Stimulated activated naive CD8-positive, alpha-beta T cell treated with anti-CD3 and anti-CD28 coated beads, Interleukin-15, amount 100 ng/mL, for 72 hours (primary cell): ENCODE data around the gene TOP2A.

ENCODE experiments used
- ATAC-seq: fragments of 150-1000 bp; cut with Tn5 transposase; 2 replicates; pipeline ENCODE4 v1.10.0; 2021; ENCODE audit warnings: mild to moderate bottlenecking, moderate library complexity
- DNase-seq, 2 donors: peaks; one replicate each; pipeline ENCODE4 v3.0.0; 2021 to 2022
- H3K27ac Mint-ChIP-seq, 2 donors: one replicate each; pipeline ENCODE4 v1.8.0; 2022; ENCODE audit warnings: mild to moderate bottlenecking in 2 of 2, mixed read lengths in 2 of 2, moderate library complexity in 2 of 2
- H3K27me3 Mint-ChIP-seq: one replicate; pipeline ENCODE4 v1.8.0; 2022; ENCODE audit warnings: mixed read lengths
- H3K4me1 Mint-ChIP-seq: one replicate; pipeline ENCODE4 v1.8.0; 2022; ENCODE audit warnings: mild to moderate bottlenecking, mixed read lengths
- H3K4me3 Mint-ChIP-seq, 2 donors: one replicate each; pipeline ENCODE4 v1.8.0; 2022; ENCODE audit warnings: mild to moderate bottlenecking in 2 of 2, mixed read lengths in 2 of 2, moderate library complexity in 1 of 2
- H3K9me3 Mint-ChIP-seq, 2 donors: one replicate each; pipeline ENCODE4 v1.8.0; 2022; ENCODE audit warnings: mixed read lengths in 2 of 2

The TOP2A gene

GRCh38 chr17:40363111-40363827, 54.4 kb downstream of the TOP2A start:
- peak; percentile 59 for ATAC-seq

GRCh38 chr17:40362696-40363110, 55.0 kb downstream of the TOP2A start:
- H3K4me1 Mint-ChIP-seq, result peaks cover 61% of the 10 kb centered on the region
- H3K4me3 Mint-ChIP-seq, result peak overlapping the region; percentile 65 to 84
- no peaks in the 10 kb centered on the region for H3K9me3 Mint-ChIP-seq
- H3K27me3 Mint-ChIP-seq, result peaks cover 44% of the 10 kb centered on the region
- DNase-seq, result peak; percentile 88 to 92
- ATAC-seq, result peak; percentile 93
- no peak overlapping the region for H3K27ac Mint-ChIP-seq

More at GRCh38 chr17:40363111-40363827, 54.4 kb downstream of the TOP2A start:
- Mint-ChIP-seq H3K4me3 (peak overlapping the region; percentile 80 to 84), H3K27ac (no peak overlapping the region), H3K9me3 (no peaks in the 10 kb centered on the region), H3K27me3 (peaks cover 44% of the 10 kb centered on the region), H3K4me1 (peaks cover 55% of the 10 kb centered on the region)
- DNase-seq, result peak in 1 of 2 donors; percentile 51

- Mint-ChIP-seq H3K27me3 (peaks cover 44% of the 10 kb centered on the region), H3K27ac (no peak overlapping the region), H3K4me3 (peak overlapping the region; percentile 46 to 65), H3K4me1 (peaks cover 63% of the 10 kb centered on the region), H3K9me3 (no peaks in the 10 kb centered on the region)
- DNase-seq (no peak), ATAC-seq (peak; percentile 38)
Measured at GRCh38 chr17:40361925-40362695, 55.6 kb downstream of the TOP2A start.

- Mint-ChIP-seq H3K27me3 (peaks cover 44% of the 10 kb centered on the region), H3K4me1 (peaks cover 58% of the 10 kb centered on the region), H3K27ac (no peak overlapping the region), H3K4me3 (peak overlapping the region in 1 of 2 donors; percentile 22), H3K9me3 (no peaks in the 10 kb centered on the region)
- ATAC-seq (no peak), DNase-seq (no peak)
Measured at GRCh38 chr17:40361063-40361924, 56.4 kb downstream of the TOP2A start.

- ATAC-seq (no peak), DNase-seq (no peak)
- H3K4me1 Mint-ChIP-seq, result peaks cover 64% of the 10 kb centered on the region
- no peaks in the 10 kb centered on the region for H3K9me3 Mint-ChIP-seq
- H3K4me3 Mint-ChIP-seq, result no peak overlapping the region
- peaks cover 44% of the 10 kb centered on the region for H3K27me3 Mint-ChIP-seq
- no peak overlapping the region for H3K27ac Mint-ChIP-seq
Measured at GRCh38 chr17:40360091-40360490, 57.6 kb downstream of the TOP2A start.

DNA sequence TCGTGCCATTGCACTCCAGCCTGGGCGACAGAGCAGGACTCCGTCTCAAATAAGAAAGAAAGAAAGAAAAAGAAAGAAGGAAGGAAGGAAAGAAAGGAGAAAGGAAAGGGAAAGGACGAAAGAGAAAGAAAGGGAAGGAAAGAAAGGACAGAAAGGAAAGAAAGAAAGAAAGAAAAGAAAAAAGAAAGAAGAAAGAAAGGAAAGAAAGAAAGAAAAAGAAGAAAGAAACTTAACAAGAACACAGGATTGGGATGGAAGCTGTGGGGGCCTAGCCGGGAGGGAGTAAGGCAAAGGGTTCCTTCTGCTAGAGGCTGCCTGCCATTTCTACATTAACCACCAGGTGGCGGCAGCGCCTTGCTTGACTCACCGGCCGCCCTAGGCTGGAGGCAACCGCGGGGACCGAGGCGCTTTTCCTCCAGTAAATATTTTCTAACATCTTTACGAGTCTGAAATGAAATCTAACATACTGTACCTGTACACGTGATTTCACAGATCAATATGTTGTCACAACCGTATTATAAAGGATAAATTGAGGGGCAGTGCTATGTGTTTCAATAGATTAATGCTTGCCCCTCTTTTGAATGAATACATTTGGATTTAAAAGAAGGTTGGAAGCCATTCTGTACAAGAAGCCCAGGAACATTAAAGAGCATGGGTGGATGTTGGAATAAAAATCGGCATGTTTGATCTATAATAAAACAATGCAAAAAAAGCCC, 59.2 kb downstream of the TOP2A start:
- peak; percentile 84 to 86 for DNase-seq
- peak; percentile 44 for ATAC-seq
- H3K4me1 Mint-ChIP-seq, result peaks cover 63% of the 10 kb centered on the region
- peak overlapping the region in 1 of 2 donors; percentile 16 for H3K4me3 Mint-ChIP-seq
- peaks cover 32% of the 10 kb centered on the region for H3K27me3 Mint-ChIP-seq
- no peaks in the 10 kb centered on the region for H3K9me3 Mint-ChIP-seq
- H3K27ac Mint-ChIP-seq, result peak overlapping the region; percentile 6 to 83

DNA sequence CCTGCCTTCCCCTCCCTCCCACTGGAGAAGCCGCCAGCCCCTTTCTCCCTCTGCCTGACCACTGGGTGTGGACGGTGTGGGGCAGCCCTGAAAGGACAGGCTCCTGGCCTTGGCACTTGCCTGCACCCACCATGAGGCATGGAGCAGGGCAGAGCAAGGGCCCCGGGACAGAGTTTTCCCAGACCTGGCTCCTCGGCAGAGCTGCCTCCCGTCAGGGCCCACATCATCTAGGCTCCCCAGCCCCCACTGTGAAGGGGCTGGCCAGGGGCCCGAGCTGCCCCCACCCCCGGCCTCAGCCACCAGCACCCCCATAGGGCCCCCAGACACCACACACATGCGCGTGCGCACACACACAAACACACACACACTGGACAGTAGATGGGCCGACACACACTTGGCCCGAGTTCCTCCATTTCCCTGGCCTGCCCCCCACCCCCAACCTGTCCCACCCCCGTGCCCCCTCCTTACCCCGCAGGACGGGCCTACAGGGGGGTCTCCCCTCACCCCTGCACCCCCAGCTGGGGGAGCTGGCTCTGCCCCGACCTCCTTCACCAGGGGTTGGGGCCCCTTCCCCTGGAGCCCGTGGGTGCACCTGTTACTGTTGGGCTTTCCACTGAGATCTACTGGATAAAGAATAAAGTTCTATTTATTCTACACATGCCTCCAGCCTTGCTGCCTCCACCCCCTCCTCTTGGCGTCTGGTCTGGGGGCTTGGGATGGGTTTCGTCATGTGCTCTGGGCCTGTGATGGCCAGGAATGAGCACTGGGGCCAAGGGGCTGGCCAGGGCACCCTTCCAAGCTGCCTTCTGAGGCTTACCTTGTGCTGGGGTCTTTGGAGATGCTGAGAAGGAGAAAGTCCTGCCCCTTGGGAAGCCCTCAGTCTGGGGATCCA, 60.5 kb downstream of the TOP2A start:
- DNase-seq (no peak), ATAC-seq (peak; percentile 10)
- H3K27ac Mint-ChIP-seq, result peak overlapping the region; percentile 57 to 92
- peaks cover 26% of the 10 kb centered on the region for H3K27me3 Mint-ChIP-seq
- H3K4me3 Mint-ChIP-seq, result no peak overlapping the region
- no peaks in the 10 kb centered on the region for H3K9me3 Mint-ChIP-seq
- H3K4me1 Mint-ChIP-seq, result peaks cover 66% of the 10 kb centered on the region

GRCh38 chr17:40355804-40356758, 61.6 kb downstream of the TOP2A start:
- Mint-ChIP-seq H3K4me3 (no peak overlapping the region), H3K27ac (no peak overlapping the region), H3K27me3 (peaks cover 14% of the 10 kb centered on the region), H3K4me1 (peaks cover 66% of the 10 kb centered on the region), H3K9me3 (no peaks in the 10 kb centered on the region)
- ATAC-seq, result peak; percentile 14
- DNase-seq, result no peak

- H3K9me3 Mint-ChIP-seq, result no peaks in the 10 kb centered on the region
- peak overlapping the region in 1 of 2 donors; percentile 74 for H3K27ac Mint-ChIP-seq
- H3K4me1 Mint-ChIP-seq, result peaks cover 64% of the 10 kb centered on the region
- ATAC-seq, result peak; percentile 75
- peak; percentile 81 to 83 for DNase-seq
- no peak overlapping the region for H3K4me3 Mint-ChIP-seq
- peaks cover 6% of the 10 kb centered on the region for H3K27me3 Mint-ChIP-seq
Measured at GRCh38 chr17:40355123-40355803, 62.4 kb downstream of the TOP2A start.

GRCh38 chr17:40354221-40355122, 63.2 kb downstream of the TOP2A start:
- Mint-ChIP-seq H3K27me3 (no peaks in the 10 kb centered on the region), H3K4me3 (no peak overlapping the region), H3K4me1 (peaks cover 72% of the 10 kb centered on the region), H3K27ac (peak overlapping the region in 1 of 2 donors; percentile 34), H3K9me3 (no peaks in the 10 kb centered on the region)
- no peak for DNase-seq
- ATAC-seq, result no peak

- peaks cover 74% of the 10 kb centered on the region for H3K4me1 Mint-ChIP-seq
- DNase-seq (no peak), ATAC-seq (peak; percentile 48)
- H3K4me3 Mint-ChIP-seq, result no peak overlapping the region
- peak overlapping the region in 1 of 2 donors; percentile 48 for H3K27ac Mint-ChIP-seq
- no peaks in the 10 kb centered on the region for H3K9me3 Mint-ChIP-seq
- H3K27me3 Mint-ChIP-seq, result no peaks in the 10 kb centered on the region
Measured at GRCh38 chr17:40352779-40353394, 64.8 kb downstream of the TOP2A start.
